HG03469 (cell line): ENCODE results near the gene OTUD5.

Experiments used
- ATAC-seq: cut with Tn5 transposase; IDR thresholded peaks from one replicate; pipeline ENCODE4 v1.9.1; 2021; ENCODE audit warnings: mild to moderate bottlenecking, moderate library complexity, moderate number of reproducible peaks; ENCODE audit not compliant: unreplicated experiment

Gene OTUD5

GRCh38 chrX:48938721-48939425 is 18.5 kb downstream of the OTUD5 start:
- ATAC-seq: peak; percentile 32

- ATAC-seq: peak; percentile 29
Observed at GRCh38 chrX:48937054-48937907, 20.1 kb downstream of the OTUD5 start.

- no peak for ATAC-seq
Observed at GRCh38 chrX:48936429-48937053, 20.9 kb downstream of the OTUD5 start.

GRCh38 chrX:48935301-48935670 is 22.1 kb downstream of the OTUD5 start:
- no peak for ATAC-seq

- ATAC-seq: no peak
Observed at GRCh38 chrX:48934581-48935300, 22.7 kb downstream of the OTUD5 start.

- ATAC-seq: no peak
Observed at GRCh38 chrX:48933757-48934156, 23.6 kb downstream of the OTUD5 start.

GRCh38 chrX:48927736-48928382 is 29.5 kb downstream of the OTUD5 start:
- no peak for ATAC-seq

GRCh38 chrX:48927123-48927522 is 30.3 kb downstream of the OTUD5 start:
- ATAC-seq: no peak

GRCh38 chrX:48924270-48924669 is 33.1 kb downstream of the OTUD5 start:
- no peak for ATAC-seq

- ATAC-seq: no peak
Observed at GRCh38 chrX:48923771-48924170, 33.6 kb downstream of the OTUD5 start.

- no peak for ATAC-seq
Observed at GRCh38 chrX:48920718-48921104, 36.7 kb downstream of the OTUD5 start.

- no peak for ATAC-seq
Observed at GRCh38 chrX:48919947-48920717, 37.3 kb downstream of the OTUD5 start.

GRCh38 chrX:48919360-48919841 is 38.0 kb downstream of the OTUD5 start:
- ATAC-seq: no peak

- peak; percentile 61 for ATAC-seq
Observed at GRCh38 chrX:48918643-48919340, 38.6 kb downstream of the OTUD5 start, which contains the start of gene PIM2. Gene PIM2 (minus strand): TSS chrX:48919024. CDS start chrX:48918834, 190 bp downstream.

GRCh38 chrX:48918301-48918642 is 39.1 kb downstream of the OTUD5 start:
- ATAC-seq: no peak

- peak; percentile 28 for ATAC-seq
Observed at GRCh38 chrX:48917139-48918001, 40.0 kb downstream of the OTUD5 start.

GRCh38 chrX:48914593-48915493 is 42.6 kb downstream of the OTUD5 start:
- no peak for ATAC-seq
